PC-9 (cell line): Measurements from ENCODE around the gene KCNE2.

Source experiments
- EZH2 ChIP-seq: fragments of 200-600 bp; sonication (generic); IDR thresholded peaks from 2 replicates; pipeline ENCODE4 v1.8.0; 2017; ENCODE audit warnings: antibody characterized with exemption, low read depth
- TF ChIP-seq, protein P1 (sequence below): fragments of 200-600 bp; sonication (generic); conservative IDR thresholded peaks from 2 replicates; pipeline ENCODE4 v1.6.1; 2017; ENCODE audit warnings: mixed run types, antibody characterized with exemption, mild to moderate bottlenecking, moderate library complexity

DNA sequence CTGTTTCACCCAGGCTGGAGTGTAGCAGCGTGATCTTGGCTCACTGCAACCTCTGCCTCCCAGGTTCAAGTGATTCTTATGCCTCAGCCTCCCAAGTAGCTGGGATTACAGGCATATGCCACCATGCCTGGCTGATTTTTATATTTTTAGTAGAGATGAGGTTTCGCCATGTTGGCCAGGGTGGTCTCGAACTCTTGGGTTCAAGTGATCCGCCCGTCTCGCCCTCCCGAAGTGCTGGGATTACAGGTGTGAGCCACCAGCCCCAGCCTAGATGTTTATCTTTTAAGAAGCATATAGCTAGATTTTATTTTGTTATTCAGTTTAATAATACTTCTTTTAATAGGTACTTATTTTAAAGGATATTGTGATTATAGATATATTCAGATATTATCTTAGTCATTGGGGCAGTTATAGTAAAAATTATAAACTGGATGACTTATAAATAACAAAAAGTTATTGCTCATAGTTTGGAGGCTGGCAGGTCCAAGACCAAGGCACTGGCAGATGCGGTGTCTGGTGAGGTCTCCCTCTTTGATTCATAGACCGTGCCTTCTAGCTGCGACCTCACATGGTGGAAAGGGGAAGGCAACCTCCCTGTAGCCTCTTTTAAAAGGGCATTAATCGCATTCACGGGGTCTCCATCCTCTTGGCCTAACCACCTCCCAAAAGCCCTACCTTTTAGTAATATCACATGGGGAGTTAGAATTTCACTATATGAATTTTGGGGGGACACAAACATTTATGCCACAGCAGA, 3.1 kb upstream of the KCNE2 start:
- TF ChIP-seq, protein P1, sequence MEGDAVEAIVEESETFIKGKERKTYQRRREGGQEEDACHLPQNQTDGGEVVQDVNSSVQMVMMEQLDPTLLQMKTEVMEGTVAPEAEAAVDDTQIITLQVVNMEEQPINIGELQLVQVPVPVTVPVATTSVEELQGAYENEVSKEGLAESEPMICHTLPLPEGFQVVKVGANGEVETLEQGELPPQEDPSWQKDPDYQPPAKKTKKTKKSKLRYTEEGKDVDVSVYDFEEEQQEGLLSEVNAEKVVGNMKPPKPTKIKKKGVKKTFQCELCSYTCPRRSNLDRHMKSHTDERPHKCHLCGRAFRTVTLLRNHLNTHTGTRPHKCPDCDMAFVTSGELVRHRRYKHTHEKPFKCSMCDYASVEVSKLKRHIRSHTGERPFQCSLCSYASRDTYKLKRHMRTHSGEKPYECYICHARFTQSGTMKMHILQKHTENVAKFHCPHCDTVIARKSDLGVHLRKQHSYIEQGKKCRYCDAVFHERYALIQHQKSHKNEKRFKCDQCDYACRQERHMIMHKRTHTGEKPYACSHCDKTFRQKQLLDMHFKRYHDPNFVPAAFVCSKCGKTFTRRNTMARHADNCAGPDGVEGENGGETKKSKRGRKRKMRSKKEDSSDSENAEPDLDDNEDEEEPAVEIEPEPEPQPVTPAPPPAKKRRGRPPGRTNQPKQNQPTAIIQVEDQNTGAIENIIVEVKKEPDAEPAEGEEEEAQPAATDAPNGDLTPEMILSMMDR: no peak
- no peak for TF ChIP-seq EZH2
